Measurements from ENCODE around the gene BORCS5.

DNA sequence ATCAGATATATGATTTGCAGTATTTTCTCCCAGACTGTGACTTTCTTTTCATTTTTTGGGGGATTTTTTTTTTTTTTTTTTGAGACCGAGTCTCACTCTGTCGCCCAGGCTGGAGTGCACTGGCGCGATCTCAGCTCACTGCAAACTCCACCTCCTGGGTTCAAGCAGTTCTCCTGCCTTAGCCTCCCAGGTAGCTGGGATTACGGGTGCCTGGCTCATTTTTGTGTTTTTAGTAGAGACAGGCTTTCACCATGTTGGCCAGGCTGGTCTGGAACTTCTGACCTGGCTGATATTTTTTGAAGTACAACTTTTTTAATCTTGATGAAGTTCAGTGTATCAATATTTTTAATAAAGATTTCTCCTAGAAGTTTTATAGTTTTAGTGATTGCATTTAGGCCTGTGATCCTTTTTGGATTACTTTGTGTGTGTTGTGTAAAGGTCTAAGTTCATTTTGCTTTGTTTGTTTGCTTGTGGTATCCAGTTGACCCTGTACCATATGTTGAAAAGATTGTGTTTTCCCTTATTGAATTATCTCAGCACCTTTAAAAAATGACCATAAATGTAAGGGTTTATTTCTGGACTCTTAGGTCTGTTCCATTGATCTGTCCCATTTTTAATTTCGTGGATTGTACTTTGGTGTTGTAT, 24.2 kb downstream of the BORCS5 start:
- TF ChIP-seq EZH2 (IDR thresholded peaks at IDR 0.05; ENCODE audit: low read depth, unreplicated experiment): no peak
- TF ChIP-seq CTCF (conservative IDR thresholded peaks at IDR 0.05; ENCODE audit: low read depth in 2 of 2): no peak
- TF ChIP-seq CREB1 (CRISPR knock-in tag; IDR thresholded peaks at IDR 0.05; ENCODE audit: low read depth): no peak
- TF ChIP-seq POLR2AphosphoS5 (IDR thresholded peaks at IDR 0.05; ENCODE audit: low read depth): no peak
- TF ChIP-seq, protein P1, sequence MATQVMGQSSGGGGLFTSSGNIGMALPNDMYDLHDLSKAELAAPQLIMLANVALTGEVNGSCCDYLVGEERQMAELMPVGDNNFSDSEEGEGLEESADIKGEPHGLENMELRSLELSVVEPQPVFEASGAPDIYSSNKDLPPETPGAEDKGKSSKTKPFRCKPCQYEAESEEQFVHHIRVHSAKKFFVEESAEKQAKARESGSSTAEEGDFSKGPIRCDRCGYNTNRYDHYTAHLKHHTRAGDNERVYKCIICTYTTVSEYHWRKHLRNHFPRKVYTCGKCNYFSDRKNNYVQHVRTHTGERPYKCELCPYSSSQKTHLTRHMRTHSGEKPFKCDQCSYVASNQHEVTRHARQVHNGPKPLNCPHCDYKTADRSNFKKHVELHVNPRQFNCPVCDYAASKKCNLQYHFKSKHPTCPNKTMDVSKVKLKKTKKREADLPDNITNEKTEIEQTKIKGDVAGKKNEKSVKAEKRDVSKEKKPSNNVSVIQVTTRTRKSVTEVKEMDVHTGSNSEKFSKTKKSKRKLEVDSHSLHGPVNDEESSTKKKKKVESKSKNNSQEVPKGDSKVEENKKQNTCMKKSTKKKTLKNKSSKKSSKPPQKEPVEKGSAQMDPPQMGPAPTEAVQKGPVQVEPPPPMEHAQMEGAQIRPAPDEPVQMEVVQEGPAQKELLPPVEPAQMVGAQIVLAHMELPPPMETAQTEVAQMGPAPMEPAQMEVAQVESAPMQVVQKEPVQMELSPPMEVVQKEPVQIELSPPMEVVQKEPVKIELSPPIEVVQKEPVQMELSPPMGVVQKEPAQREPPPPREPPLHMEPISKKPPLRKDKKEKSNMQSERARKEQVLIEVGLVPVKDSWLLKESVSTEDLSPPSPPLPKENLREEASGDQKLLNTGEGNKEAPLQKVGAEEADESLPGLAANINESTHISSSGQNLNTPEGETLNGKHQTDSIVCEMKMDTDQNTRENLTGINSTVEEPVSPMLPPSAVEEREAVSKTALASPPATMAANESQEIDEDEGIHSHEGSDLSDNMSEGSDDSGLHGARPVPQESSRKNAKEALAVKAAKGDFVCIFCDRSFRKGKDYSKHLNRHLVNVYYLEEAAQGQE (IDR thresholded peaks at IDR 0.05; ENCODE audit: unreplicated experiment): no peak
- no peak for TF ChIP-seq NANOG (IDR thresholded peaks at IDR 0.05; ENCODE audit: borderline replicate concordance)
- TF ChIP-seq JUNB (IDR thresholded peaks at IDR 0.05; ENCODE audit: unreplicated experiment): no peak
- no peak for TF ChIP-seq EZH2phosphoT487 (IDR thresholded peaks at IDR 0.05; ENCODE audit: unreplicated experiment)
- TF ChIP-seq ETS1 (IDR thresholded peaks at IDR 0.05): no peak
- TF ChIP-seq STAT1 (IDR thresholded peaks at IDR 0.05; ENCODE audit: unreplicated experiment): no peak
- TF ChIP-seq ZNF331 (CRISPR knock-in tag; IDR thresholded peaks at IDR 0.05; ENCODE audit: low read depth): no peak
- TF ChIP-seq, protein P2, sequence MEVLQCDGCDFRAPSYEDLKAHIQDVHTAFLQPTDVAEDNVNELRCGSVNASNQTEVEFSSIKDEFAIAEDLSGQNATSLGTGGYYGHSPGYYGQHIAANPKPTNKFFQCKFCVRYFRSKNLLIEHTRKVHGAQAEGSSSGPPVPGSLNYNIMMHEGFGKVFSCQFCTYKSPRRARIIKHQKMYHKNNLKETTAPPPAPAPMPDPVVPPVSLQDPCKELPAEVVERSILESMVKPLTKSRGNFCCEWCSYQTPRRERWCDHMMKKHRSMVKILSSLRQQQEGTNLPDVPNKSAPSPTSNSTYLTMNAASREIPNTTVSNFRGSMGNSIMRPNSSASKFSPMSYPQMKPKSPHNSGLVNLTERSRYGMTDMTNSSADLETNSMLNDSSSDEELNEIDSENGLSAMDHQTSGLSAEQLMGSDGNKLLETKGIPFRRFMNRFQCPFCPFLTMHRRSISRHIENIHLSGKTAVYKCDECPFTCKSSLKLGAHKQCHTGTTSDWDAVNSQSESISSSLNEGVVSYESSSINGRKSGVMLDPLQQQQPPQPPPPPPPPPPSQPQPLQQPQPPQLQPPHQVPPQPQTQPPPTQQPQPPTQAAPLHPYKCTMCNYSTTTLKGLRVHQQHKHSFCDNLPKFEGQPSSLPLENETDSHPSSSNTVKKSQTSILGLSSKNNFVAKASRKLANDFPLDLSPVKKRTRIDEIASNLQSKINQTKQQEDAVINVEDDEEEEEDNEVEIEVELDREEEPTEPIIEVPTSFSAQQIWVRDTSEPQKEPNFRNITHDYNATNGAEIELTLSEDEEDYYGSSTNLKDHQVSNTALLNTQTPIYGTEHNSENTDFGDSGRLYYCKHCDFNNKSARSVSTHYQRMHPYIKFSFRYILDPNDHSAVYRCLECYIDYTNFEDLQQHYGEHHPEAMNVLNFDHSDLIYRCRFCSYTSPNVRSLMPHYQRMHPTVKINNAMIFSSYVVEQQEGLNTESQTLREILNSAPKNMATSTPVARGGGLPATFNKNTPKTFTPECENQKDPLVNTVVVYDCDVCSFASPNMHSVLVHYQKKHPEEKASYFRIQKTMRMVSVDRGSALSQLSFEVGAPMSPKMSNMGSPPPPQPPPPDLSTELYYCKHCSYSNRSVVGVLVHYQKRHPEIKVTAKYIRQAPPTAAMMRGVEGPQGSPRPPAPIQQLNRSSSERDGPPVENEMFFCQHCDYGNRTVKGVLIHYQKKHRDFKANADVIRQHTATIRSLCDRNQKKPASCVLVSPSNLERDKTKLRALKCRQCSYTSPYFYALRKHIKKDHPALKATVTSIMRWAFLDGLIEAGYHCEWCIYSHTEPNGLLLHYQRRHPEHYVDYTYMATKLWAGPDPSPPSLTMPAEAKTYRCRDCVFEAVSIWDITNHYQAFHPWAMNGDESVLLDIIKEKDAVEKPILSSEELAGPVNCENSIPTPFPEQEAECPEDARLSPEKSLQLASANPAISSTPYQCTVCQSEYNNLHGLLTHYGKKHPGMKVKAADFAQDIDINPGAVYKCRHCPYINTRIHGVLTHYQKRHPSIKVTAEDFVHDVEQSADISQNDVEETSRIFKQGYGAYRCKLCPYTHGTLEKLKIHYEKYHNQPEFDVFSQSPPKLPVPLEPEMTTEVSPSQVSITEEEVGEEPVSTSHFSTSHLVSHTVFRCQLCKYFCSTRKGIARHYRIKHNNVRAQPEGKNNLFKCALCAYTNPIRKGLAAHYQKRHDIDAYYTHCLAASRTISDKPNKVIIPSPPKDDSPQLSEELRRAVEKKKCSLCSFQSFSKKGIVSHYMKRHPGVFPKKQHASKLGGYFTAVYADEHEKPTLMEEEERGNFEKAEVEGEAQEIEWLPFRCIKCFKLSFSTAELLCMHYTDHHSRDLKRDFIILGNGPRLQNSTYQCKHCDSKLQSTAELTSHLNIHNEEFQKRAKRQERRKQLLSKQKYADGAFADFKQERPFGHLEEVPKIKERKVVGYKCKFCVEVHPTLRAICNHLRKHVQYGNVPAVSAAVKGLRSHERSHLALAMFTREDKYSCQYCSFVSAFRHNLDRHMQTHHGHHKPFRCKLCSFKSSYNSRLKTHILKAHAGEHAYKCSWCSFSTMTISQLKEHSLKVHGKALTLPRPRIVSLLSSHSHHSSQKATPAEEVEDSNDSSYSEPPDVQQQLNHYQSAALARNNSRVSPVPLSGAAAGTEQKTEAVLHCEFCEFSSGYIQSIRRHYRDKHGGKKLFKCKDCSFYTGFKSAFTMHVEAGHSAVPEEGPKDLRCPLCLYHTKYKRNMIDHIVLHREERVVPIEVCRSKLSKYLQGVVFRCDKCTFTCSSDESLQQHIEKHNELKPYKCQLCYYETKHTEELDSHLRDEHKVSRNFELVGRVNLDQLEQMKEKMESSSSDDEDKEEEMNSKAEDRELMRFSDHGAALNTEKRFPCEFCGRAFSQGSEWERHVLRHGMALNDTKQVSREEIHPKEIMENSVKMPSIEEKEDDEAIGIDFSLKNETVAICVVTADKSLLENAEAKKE (CRISPR knock-in tag; IDR thresholded peaks at IDR 0.05): no peak
